ENCODE results near the gene SLC2A2. TPM values are rescaled to one million over a fixed set of nuclear protein-coding genes. Genes with fewer than 3 reads are reported as not detected.

Gene SLC2A2
- total RNA-seq, 1 donor from 2014 or later, result 22.4 TPM

Other genes with a start within 250 kb of the SLC2A2 start
- 16.3 TPM for gene RPL22L1, start 156.5 kb downstream of the SLC2A2 start, total RNA-seq
- gene EIF5A2, start 118.1 kb downstream of the SLC2A2 start, total RNA-seq, result 11.5 TPM

Measured in mucosa of gallbladder (tissue), 1 donor.